ENCODE results near the gene SIGLEC8.
"Not testable (repeated sequence)": the region's sequence is repeated elsewhere in the genome, so short reads cannot be mapped to it uniquely, and the experiment has no call there.

Gene SIGLEC8

GRCh38 chr19:51441410-51442390 is 16.6 kb downstream of the SIGLEC8 start:
- no peak for DNase-seq

GRCh38 chr19:51440846-51441409 is 17.3 kb downstream of the SIGLEC8 start:
- DNase-seq, result no peak

GRCh38 chr19:51440052-51440451 is 18.2 kb downstream of the SIGLEC8 start:
- no peak for DNase-seq

GRCh38 chr19:51439021-51439465 is 19.2 kb downstream of the SIGLEC8 start:
- no peak for DNase-seq

GRCh38 chr19:51434456-51434855 is 23.8 kb downstream of the SIGLEC8 start:
- DNase-seq, result no peak

GRCh38 chr19:51433043-51433442 is 25.2 kb downstream of the SIGLEC8 start:
- no peak for DNase-seq

- no peak for DNase-seq
Measured at GRCh38 chr19:51431124-51431523, 27.1 kb downstream of the SIGLEC8 start.

DNA sequence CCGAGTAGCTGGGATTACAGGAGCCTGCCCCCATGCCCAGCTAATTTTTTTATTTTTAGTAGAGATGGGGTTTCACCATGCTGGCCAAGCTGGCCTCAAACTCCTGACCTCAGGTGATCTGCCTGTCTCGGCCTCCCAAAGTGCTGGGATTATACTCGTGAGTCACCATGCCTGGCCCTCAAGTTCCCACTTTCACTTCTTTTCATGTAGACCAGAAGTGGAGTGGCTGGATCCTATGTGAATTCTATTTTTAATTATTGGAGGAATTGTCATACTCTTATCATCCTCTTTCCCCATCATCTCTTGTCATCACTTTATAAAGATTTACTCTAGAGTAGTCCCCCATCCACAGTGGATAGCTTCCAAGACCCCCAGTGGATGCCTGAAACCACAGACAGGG is 28.0 kb downstream of the SIGLEC8 start:
- no peak for DNase-seq

DNA sequence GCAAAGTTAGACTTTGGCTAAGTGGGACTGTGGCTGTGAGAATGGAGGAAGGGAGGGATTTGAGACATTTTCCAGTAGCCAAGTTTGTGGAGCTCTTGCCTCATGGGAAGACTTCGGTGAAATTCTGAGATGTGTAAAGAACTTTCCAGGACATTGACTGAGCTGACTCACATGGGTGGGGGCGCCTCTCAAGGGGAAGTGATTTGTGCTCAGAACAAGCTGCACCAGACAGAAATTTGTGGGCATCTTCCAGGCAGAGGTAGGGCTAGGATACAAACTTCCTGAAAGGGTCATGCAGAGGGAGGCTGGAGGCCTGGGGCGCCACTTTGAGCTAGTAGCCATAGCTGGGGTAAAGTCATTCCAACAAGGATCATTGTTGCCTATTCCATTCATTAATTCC is 31.1 kb downstream of the SIGLEC8 start:
- no peak for DNase-seq

DNA sequence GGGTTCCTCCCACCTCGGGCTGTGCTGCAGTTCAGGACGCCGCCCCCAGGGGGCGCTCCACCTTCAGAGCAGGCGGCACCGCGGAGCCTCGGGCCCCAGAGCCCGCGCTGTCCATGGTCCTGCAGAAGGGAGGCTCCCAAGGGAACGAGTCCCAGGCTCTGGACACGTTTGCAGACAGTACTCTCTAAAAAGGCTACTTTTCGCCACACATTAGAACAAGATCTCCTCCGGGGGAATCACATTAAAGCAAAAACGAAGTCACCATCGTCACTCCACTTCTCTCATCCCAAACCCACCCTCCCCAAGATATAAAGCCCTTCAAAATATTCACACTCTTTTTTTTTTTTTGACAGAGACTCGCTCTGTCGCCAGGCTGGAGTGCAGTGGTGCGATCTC is 36.2 kb downstream of the SIGLEC8 start:
- no peak for DNase-seq

DNA sequence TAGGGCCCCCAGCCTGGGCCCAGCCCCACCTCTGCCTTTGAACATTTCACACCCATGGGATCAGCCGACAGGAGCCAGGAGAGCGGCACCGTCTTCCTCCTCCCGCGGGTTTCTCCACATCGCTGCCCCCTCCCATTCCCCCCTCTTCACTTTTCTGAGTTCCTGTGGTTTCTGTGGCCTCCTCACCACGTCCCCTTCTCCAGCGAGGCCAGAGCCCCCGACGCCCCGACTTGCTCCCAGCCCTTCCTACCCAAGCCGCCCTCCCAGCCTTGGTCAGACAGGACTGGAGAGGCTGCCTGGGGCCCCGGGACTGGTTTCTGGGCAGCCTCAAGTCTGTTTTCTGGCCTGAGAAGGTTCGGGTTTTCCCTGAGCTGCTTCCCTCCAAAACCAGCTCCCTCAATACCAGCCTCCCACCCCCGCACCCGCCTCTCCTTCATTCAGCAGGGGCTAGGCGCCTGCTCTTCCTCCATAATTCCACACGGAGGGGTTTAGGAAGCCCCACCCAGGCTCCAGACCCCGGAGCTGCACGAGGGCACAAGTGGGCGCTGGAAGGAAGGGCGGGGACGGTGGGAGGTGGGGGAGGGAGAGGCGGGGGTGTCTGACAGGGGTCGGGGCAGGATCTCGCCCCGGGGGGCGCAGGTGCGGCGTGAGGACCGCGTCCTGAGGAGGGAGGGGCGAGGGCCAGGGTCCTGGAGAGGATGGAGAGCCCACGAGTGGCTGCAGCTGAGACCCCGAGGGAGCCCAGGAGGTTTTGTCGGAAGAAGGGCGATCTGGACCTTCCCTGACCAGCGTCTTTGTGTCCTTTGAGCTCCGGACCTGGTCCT is 36.8 kb downstream of the SIGLEC8 start:
- no peak for DNase-seq

- not testable (repeated sequence) for DNase-seq
Measured at GRCh38 chr19:51420511-51420910, 37.7 kb downstream of the SIGLEC8 start.

- DNase-seq, result no peak
Measured at GRCh38 chr19:51418707-51419106, 39.5 kb downstream of the SIGLEC8 start.

- DNase-seq, result no peak
Measured at GRCh38 chr19:51417810-51418157, 40.5 kb downstream of the SIGLEC8 start.

DNA sequence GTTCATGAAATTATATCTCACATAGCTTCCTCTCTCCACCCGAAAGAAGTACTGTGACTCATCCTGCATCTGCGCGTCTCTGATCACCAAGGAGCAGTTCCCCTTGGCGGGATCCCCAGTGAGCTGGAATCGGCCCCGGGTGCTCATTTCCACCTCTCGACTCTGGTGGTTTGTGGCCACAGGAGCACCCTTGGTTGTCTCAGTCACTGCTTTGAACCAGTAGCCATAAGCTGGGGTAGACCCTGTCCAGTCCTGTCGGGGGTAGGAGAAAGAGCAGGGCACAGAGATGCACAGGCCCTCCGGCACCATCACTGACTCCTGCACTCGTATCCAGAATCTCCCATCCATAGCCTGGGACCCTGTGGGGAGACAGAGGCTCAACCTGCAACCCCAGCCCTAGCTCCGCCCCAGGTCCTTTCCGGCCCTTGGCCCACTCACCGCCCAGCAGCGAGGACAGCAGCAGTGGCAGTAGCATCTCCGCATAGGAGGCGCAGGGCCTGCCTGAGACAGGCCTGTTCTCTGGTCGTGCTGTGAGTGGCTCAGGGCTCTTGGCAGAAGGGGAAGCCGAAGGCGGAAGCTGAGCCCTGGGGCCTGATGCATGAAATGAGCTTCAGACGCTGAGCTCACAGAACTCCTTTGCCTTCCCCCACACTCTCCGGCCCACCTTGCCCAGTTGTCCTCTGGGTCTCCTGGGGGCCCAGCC is 41.0 kb downstream of the SIGLEC8 start, which contains the start of gene SIGLEC10:
SIGLEC10 (minus strand) TSS at position 536 of the 703 bp plus-strand sequence; CDS start at position 475, 61 bp downstream.
- no peak for DNase-seq

DNA sequence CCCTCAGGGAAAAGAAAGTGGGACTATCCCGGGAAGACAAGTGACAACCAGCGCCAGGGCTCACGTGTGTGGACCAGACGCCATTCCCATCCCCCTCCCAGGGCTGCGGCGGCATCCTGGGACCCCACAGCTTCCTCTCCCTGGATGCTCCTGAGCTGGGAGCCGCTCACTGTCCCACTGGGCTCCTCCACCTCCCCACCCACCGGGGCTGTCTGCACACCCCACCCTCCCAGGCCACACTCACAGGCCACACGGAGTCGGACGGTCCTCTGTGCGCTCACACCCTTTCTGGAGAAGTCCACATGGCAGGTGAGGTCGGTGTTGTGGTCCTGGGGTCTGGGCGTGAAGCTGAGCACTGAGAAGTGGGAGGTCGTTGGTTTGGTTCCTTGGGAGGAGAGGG is 41.8 kb downstream of the SIGLEC8 start:
- DNase-seq, result not testable (repeated sequence)

DNA sequence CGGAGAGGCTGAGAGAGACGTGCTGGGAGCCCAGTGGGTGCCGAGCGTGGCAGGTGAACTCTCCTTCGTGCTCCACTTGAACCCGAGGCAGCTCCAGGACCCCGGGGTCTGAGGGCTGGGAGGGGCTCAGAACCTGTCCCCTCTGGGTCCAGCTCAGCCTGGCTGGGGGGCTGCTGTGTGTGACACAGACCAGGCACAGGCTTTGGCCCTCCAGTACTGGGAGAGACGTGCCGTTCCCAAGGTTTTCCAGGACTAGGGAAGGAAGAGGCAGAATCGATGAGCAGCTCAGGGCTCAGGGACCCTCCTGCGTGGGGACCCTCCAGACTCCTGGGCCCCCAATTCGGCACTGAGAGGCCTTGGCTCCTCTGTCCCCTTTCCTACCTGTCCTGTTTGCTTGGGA is 43.1 kb downstream of the SIGLEC8 start:
- DNase-seq, result no peak

DNA sequence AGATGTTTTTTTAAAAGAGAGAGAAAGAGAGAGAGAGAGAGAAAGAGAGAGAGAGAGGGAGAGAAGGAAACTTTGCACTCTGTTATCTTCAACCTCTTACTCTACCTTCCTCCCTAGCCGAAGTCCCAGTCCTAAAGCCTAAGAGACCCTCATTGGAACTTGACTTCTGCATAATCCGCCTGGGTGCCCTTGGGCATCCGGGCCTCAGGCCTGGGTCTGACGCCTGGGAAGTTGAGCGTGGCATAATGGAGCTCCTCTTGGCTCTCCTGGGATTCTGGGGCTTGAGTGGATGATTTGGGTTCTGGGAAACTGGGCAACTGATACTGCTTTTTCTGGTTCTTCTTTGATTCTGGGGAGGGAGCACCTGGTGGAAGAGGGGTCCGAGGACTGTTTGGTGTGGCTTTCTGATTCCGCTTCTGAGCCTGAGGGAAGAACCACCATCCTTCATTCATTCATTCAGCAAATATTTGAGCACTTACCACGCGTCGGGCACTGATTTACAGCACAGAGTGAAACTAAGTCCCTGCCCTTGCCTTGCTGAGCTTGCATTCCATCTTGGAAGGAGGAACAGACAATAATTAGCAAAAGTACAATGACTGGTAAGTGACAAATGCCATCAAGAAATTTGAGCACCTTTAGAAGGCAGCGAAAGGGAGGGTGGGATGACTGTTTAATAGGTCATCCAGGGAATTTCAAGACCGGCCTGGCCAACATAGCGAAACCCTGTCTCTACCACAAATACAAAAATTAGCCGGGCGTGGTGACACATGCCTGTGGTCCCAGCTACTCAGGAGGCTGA is 47.1 kb downstream of the SIGLEC8 start:
- DNase-seq, result no peak

GRCh38 chr19:51407511-51408131 is 50.6 kb downstream of the SIGLEC8 start:
- no peak for DNase-seq

DNA sequence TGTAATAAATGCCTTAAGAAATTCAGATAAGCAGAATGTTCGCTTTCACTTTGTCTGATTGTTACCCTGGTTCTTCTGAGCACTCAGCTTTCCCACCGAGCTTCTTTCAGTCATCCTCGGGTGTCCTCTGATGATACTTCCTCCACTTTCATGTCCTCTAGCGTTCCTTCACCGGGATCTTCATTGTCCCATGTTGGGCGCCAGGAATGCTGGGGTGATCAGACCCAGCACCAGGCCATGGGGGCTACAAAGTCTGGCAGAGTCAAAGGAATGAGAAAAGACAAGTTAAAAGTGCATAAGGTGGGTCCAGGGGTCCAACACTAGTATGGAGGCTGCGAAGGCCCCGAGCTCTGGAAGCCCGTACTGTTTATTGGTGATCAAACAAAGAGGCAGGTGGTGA is 56.1 kb downstream of the SIGLEC8 start:
- DNase-seq, result no peak
